ENCODE results near the gene CXCL12. TPM values are rescaled to one million over a fixed set of nuclear protein-coding genes. Genes with fewer than 3 reads are reported as not detected.

CXCL12 gene
- polyA plus RNA-seq, 1 donor from 2014 or later, result 0.14 TPM

DNA sequence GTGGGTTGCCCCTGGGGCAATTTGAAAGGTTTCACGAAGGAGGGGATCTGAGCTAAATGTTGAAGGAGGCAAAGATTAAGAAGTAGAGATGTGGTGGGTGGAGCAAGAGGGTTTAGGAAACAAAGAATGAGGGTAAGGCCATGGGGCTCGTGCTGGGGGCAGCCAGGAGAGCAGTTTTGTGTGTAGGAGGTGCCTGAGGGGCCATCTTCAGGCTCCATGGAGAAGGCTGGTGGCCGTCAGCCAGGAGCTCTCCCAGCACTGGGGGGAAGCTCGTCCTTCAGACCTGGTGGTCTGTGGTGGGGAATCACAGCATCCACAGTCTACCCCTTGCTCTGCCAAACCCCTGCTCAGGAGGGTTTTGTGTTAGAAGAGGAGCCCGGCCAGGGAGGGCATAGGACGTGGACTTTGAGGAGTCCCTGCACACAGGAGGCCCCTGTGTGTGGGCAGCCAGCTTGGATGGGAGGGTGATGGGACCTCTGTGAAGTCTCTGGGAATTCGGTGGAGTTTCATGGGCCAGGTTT, 11.8 kb upstream of the CXCL12 start:
- Histone ChIP-seq H3K27me3 (ENCODE audit: insufficient read depth, low read depth, low read length) (no peaks in the 10 kb centered on the region), H3F3A (ENCODE audit: insufficient read depth, low read length, poor library complexity, severe bottlenecking) (no peaks in the 10 kb centered on the region), H4K20me1 (ENCODE audit: insufficient read depth) (no peaks in the 10 kb centered on the region), H3K4me3 (ENCODE audit: low read length) (no peak overlapping the region), H3K9me2 (ENCODE audit: insufficient read depth, low read length) (no peaks in the 10 kb centered on the region), H3K79me2 (replicated peaks; ENCODE audit: insufficient read depth, low read length) (no peaks in the 10 kb centered on the region), H3K27ac (ENCODE audit: low read length) (no peak overlapping the region), H3K36me3 (ENCODE audit: insufficient read depth, low read length) (no peaks in the 10 kb centered on the region), H3K9me3 (ENCODE audit: low read length) (no peaks in the 10 kb centered on the region), H3K4me2 (ENCODE audit: low read length) (no peak overlapping the region), H2AFZ (ENCODE audit: low read depth, low read length) (no peak overlapping the region), H3K9ac (ENCODE audit: low read length) (no peak overlapping the region)
- TF ChIP-seq, protein P1, sequence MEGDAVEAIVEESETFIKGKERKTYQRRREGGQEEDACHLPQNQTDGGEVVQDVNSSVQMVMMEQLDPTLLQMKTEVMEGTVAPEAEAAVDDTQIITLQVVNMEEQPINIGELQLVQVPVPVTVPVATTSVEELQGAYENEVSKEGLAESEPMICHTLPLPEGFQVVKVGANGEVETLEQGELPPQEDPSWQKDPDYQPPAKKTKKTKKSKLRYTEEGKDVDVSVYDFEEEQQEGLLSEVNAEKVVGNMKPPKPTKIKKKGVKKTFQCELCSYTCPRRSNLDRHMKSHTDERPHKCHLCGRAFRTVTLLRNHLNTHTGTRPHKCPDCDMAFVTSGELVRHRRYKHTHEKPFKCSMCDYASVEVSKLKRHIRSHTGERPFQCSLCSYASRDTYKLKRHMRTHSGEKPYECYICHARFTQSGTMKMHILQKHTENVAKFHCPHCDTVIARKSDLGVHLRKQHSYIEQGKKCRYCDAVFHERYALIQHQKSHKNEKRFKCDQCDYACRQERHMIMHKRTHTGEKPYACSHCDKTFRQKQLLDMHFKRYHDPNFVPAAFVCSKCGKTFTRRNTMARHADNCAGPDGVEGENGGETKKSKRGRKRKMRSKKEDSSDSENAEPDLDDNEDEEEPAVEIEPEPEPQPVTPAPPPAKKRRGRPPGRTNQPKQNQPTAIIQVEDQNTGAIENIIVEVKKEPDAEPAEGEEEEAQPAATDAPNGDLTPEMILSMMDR (IDR thresholded peaks at IDR 0.05; ENCODE audit: poor library complexity, severe bottlenecking), result no peak
- TF ChIP-seq POLR2AphosphoS5 (IDR thresholded peaks at IDR 0.05) (no peak), MXI1 (conservative IDR thresholded peaks at IDR 0.05; ENCODE audit: poor library complexity, severe bottlenecking) (no peak), SMC3 (conservative IDR thresholded peaks at IDR 0.05; ENCODE audit: poor library complexity) (no peak), RAD21 (conservative IDR thresholded peaks at IDR 0.05) (no peak), EP300 (conservative IDR thresholded peaks at IDR 0.05; ENCODE audit: poor library complexity, severe bottlenecking) (no peak), TAF1 (IDR thresholded peaks at IDR 0.05; ENCODE audit: low read depth) (no peak), EZH2 (IDR thresholded peaks at IDR 0.05; ENCODE audit: borderline replicate concordance, insufficient read depth, low read length, poor library complexity, severe bottlenecking) (no peak)
- TF ChIP-seq, protein P2, sequence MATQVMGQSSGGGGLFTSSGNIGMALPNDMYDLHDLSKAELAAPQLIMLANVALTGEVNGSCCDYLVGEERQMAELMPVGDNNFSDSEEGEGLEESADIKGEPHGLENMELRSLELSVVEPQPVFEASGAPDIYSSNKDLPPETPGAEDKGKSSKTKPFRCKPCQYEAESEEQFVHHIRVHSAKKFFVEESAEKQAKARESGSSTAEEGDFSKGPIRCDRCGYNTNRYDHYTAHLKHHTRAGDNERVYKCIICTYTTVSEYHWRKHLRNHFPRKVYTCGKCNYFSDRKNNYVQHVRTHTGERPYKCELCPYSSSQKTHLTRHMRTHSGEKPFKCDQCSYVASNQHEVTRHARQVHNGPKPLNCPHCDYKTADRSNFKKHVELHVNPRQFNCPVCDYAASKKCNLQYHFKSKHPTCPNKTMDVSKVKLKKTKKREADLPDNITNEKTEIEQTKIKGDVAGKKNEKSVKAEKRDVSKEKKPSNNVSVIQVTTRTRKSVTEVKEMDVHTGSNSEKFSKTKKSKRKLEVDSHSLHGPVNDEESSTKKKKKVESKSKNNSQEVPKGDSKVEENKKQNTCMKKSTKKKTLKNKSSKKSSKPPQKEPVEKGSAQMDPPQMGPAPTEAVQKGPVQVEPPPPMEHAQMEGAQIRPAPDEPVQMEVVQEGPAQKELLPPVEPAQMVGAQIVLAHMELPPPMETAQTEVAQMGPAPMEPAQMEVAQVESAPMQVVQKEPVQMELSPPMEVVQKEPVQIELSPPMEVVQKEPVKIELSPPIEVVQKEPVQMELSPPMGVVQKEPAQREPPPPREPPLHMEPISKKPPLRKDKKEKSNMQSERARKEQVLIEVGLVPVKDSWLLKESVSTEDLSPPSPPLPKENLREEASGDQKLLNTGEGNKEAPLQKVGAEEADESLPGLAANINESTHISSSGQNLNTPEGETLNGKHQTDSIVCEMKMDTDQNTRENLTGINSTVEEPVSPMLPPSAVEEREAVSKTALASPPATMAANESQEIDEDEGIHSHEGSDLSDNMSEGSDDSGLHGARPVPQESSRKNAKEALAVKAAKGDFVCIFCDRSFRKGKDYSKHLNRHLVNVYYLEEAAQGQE (IDR thresholded peaks at IDR 0.05; ENCODE audit: borderline replicate concordance), result no peak

DNA sequence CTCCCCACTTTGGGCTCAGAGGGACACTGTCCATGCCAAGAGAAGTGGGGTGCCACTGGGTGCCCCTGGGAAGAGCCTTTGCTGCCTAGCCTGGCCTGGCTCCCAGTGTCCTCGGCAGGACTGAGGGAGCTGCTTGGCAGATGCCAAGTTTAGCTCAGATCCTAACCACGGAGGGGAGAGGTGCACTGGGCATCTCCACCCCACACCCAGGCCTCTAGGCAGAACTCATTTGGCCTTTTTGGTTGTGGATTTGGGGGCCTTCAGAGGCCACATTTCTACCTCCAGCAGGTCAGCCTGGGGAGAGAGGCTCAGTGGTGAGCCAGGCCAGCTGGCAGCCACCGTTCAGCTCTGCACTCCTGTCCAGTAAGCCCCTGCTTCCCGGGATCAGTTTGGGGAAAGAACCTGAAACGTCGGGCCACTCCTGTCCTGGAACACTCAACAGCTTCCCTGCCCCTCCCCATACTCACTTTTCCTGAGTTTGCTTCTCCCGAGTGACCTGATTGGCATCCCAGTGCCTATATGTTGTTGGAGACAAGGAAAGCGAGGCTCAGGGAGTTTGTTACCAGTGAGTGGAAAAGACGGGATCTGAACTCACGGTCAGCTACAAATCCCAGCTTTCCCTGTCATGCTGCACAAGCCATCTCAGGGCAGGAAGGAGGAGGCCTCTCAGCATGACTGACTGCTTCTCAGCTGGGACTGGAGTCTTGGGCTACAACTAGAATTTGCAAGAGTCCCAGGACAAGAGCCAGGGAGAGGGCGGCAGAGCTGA, 11.2 kb upstream of the CXCL12 start:
- H3K27me3 ChIP-seq (ENCODE audit: insufficient read depth, low read depth, low read length), result no peaks in the 10 kb centered on the region

More for the DNA sequence above, 11.2 kb upstream of the CXCL12 start:
- no peak overlapping the region for H3K4me3 ChIP-seq (ENCODE audit: low read length)
- no peak overlapping the region for H2AFZ ChIP-seq (ENCODE audit: low read depth, low read length)
- no peaks in the 10 kb centered on the region for H4K20me1 ChIP-seq (ENCODE audit: insufficient read depth)
- no peaks in the 10 kb centered on the region for H3K36me3 ChIP-seq (ENCODE audit: insufficient read depth, low read length)
- H3K27ac ChIP-seq (ENCODE audit: low read length), result no peak overlapping the region
- no peaks in the 10 kb centered on the region for H3K79me2 ChIP-seq (replicated peaks; ENCODE audit: insufficient read depth, low read length)
- no peaks in the 10 kb centered on the region for H3K9me2 ChIP-seq (ENCODE audit: insufficient read depth, low read length)
- no peak for TF ChIP-seq POLR2AphosphoS5 (IDR thresholded peaks at IDR 0.05)
- no peak for TF ChIP-seq SMC3 (conservative IDR thresholded peaks at IDR 0.05; ENCODE audit: poor library complexity)
- TF ChIP-seq, protein P1 (IDR thresholded peaks at IDR 0.05; ENCODE audit: poor library complexity, severe bottlenecking), result no peak
- TF ChIP-seq RAD21 (conservative IDR thresholded peaks at IDR 0.05), result no peak
- no peak for TF ChIP-seq EP300 (conservative IDR thresholded peaks at IDR 0.05; ENCODE audit: poor library complexity, severe bottlenecking)
- TF ChIP-seq, protein P2 (IDR thresholded peaks at IDR 0.05; ENCODE audit: borderline replicate concordance), result no peak
- TF ChIP-seq TAF1 (IDR thresholded peaks at IDR 0.05; ENCODE audit: low read depth), result no peak
- no peak for TF ChIP-seq EZH2 (IDR thresholded peaks at IDR 0.05; ENCODE audit: borderline replicate concordance, insufficient read depth, low read length, poor library complexity, severe bottlenecking)
- TF ChIP-seq MXI1 (conservative IDR thresholded peaks at IDR 0.05; ENCODE audit: poor library complexity, severe bottlenecking), result no peak
- H3K4me2 ChIP-seq (ENCODE audit: low read length), result no peak overlapping the region
- no peak overlapping the region for H3K9ac ChIP-seq (ENCODE audit: low read length)
- H3F3A ChIP-seq (ENCODE audit: insufficient read depth, low read length, poor library complexity, severe bottlenecking), result no peaks in the 10 kb centered on the region
- H3K9me3 ChIP-seq (ENCODE audit: low read length), result no peaks in the 10 kb centered on the region
